Loucy (cell line): ENCODE data around the gene GTF2IRD1.

Experiments
- EZH2phosphoT487 ChIP-seq: fragments of 200-600 bp; IDR thresholded peaks from 2 replicates; pipeline ENCODE4 v1.6.1; 2018; ENCODE audit warnings: antibody characterized with exemption, mild to moderate bottlenecking, moderate library complexity, borderline replicate concordance
- TF ChIP-seq, protein P1 (sequence below): fragments of 200-600 bp; sonication (generic); conservative IDR thresholded peaks from 2 replicates; pipeline ENCODE4 v1.5.1; 2014; ENCODE audit warnings: mild to moderate bottlenecking, antibody characterized with exemption, low read length

DNA sequence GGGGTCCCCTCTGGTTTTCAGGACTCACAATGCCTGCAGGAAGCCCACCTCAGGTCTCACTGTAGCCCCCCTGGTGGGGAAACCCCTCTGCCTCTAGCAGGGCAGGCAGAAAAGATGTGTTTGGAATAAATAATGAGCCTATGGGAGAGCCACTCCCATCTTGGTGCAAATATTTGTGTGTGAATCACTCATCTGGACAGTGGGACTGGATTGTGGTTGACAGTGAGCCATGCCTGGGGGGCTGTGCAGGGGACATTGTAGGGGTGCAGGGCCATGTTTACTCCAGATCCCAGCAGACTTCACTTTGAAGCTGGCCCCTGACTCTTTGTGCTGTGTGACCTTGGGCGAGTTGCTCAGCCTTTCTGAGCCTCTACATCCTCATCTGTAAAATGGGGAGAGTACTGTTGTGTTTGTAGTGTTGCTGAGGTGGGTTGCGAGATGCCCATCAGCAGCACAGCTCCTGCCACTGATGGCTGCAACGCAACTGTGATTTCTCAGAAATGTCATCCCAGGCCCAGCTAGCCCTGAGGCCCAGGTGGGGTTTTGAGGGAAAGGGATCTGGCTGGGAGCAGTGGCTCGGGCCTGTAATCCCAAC, 20.7 kb downstream of the GTF2IRD1 start:
- TF ChIP-seq, protein P1, sequence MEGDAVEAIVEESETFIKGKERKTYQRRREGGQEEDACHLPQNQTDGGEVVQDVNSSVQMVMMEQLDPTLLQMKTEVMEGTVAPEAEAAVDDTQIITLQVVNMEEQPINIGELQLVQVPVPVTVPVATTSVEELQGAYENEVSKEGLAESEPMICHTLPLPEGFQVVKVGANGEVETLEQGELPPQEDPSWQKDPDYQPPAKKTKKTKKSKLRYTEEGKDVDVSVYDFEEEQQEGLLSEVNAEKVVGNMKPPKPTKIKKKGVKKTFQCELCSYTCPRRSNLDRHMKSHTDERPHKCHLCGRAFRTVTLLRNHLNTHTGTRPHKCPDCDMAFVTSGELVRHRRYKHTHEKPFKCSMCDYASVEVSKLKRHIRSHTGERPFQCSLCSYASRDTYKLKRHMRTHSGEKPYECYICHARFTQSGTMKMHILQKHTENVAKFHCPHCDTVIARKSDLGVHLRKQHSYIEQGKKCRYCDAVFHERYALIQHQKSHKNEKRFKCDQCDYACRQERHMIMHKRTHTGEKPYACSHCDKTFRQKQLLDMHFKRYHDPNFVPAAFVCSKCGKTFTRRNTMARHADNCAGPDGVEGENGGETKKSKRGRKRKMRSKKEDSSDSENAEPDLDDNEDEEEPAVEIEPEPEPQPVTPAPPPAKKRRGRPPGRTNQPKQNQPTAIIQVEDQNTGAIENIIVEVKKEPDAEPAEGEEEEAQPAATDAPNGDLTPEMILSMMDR: no peak
- TF ChIP-seq EZH2phosphoT487: no peak
